H1 (cell line): ENCODE measurements around the gene FRMPD2. TPM values are rescaled to one million over a fixed set of nuclear protein-coding genes. Genes with fewer than 3 reads are reported as not detected.

ENCODE experiments used
- CTCF ChIA-PET: fragments of 300-600 bp; sonication (Branson Sonifier 250); formaldehyde crosslinking; loops from one replicate; lab custom pipeline; 2021; ENCODE audit not compliant: partially characterized antibody; lab: Charles Lee
- POLR2A ChIA-PET: fragments of 300-600 bp; sonication (Branson Sonifier 250); formaldehyde crosslinking; loops from one replicate; lab custom pipeline; 2021; ENCODE audit warnings: inconsistent platforms; ENCODE audit not compliant: partially characterized antibody; lab: Charles Lee
- DNase-seq, 2 experiments: peaks; one replicate each; pipeline versions ENCODE4 v3.0.0 to v3.0.0-alpha.2; 2010 to 2022; ENCODE audit warnings: low spot score in 2 of 2, low read depth in 1 of 2, mixed read lengths in 1 of 2
- FAIRE-seq: peaks from 2 replicates; lab custom pipeline; 2011; peaks lifted over from hg19 to GRCh38; lab: Jason Lieb, UNC
- H2AFZ ChIP-seq: 2 replicates; pipeline ENCODE4 v1.8.1; 2012; ENCODE audit warnings: low read length, inconsistent platforms
- H2AK5ac ChIP-seq: 2 replicates; pipeline ENCODE4 v1.6.1; 2013; ENCODE audit warnings: low read depth, low read length
- H2BK120ac ChIP-seq: replicated peaks from 2 replicates; pipeline ENCODE3; 2013; ENCODE audit warnings: low read depth, low read length, inconsistent platforms
- H2BK12ac ChIP-seq: 2 replicates; pipeline ENCODE4 v1.6.1; 2013; ENCODE audit warnings: low read depth, low read length
- H2BK15ac ChIP-seq: 2 replicates; pipeline ENCODE4 v1.6.1; 2013; ENCODE audit warnings: low read length
- H2BK20ac ChIP-seq: 2 replicates; pipeline ENCODE4 v1.6.1; 2013; ENCODE audit warnings: low read length
- H2BK5ac ChIP-seq: 2 replicates; pipeline ENCODE4 v1.6.1; 2013; ENCODE audit warnings: low read depth, low read length
- H3K14ac ChIP-seq: 2 replicates; pipeline ENCODE4 v1.6.1; 2013; ENCODE audit warnings: inconsistent platforms; ENCODE audit not compliant: insufficient read length
- H3K18ac ChIP-seq: 2 replicates; pipeline ENCODE4 v1.6.1; 2013; ENCODE audit warnings: low read length; ENCODE audit errors: extremely low read depth
- H3K23ac ChIP-seq: 2 replicates; pipeline ENCODE4 v1.6.1; 2013; ENCODE audit warnings: inconsistent platforms; ENCODE audit not compliant: insufficient read length
- H3K23me2 ChIP-seq: 2 replicates; pipeline ENCODE4 v1.6.1; 2013; ENCODE audit warnings: low read depth, low read length
- H3K27ac ChIP-seq: 2 replicates; pipeline ENCODE4 v1.6.1; 2011; ENCODE audit warnings: low read depth, low read length, inconsistent platforms
- H3K27me3 ChIP-seq, 4 experiments: replicated peaks in 1 of 4; 1 replicate in 1 of 4; 2 replicates in 3 of 4; pipeline versions ENCODE4 v1.6.1 to v1.8.1; 2011 to 2013; ENCODE audit warnings: low read length in 3 of 4, mild to moderate bottlenecking in 3 of 4, inconsistent platforms in 2 of 4, mixed read lengths in 2 of 4, moderate library complexity in 1 of 4; ENCODE audit not compliant: control insufficient read depth in 3 of 4, insufficient read depth in 3 of 4; ENCODE audit errors: extremely low read depth in 1 of 4
- H3K36me3 ChIP-seq, 4 experiments: 2 replicates each; pipeline versions ENCODE4 v1.6.1 to v1.8.1; 2011 to 2013; ENCODE audit warnings: mild to moderate bottlenecking in 4 of 4, low read length in 3 of 4, moderate library complexity in 2 of 4, control low read depth in 1 of 4, inconsistent platforms in 1 of 4; ENCODE audit not compliant: insufficient read depth in 4 of 4, control insufficient read depth in 2 of 4
- H3K4ac ChIP-seq: replicated peaks from 2 replicates; pipeline ENCODE3; 2013; ENCODE audit warnings: low read length, low read depth, mixed read lengths, inconsistent platforms; ENCODE audit not compliant: insufficient read length
- H3K4me1 ChIP-seq, 4 experiments: replicated peaks in 1 of 4; 1 replicate in 1 of 4; 2 replicates in 3 of 4; pipeline versions ENCODE4 v1.6.1 to v1.8.1; 2011 to 2013; ENCODE audit warnings: low read length in 3 of 4, inconsistent platforms in 2 of 4, mixed read lengths in 1 of 4; ENCODE audit not compliant: insufficient read depth in 4 of 4, control insufficient read depth in 3 of 4
- H3K4me2 ChIP-seq, 2 experiments: 2 replicates each; pipeline versions ENCODE4 v1.6.1 to v1.8.1; 2011 to 2013; ENCODE audit warnings: low read depth in 2 of 2, low read length in 2 of 2, control low read depth in 1 of 2, inconsistent platforms in 1 of 2, mild to moderate bottlenecking in 1 of 2; ENCODE audit not compliant: insufficient read depth in 1 of 2
- H3K4me3 ChIP-seq, 4 experiments: fragments of 200-600, 300-600 bp in 1 of 4; sonication (generic), shearing (Covaris generic), sonication (Bioruptor Twin) in 1 of 4; 2 replicates each; pipeline versions ENCODE4 v1.5.1 to v1.8.1; 2011 to 2016; ENCODE audit warnings: low read length in 4 of 4, low read depth in 3 of 4, control low read depth in 2 of 4, inconsistent platforms in 2 of 4, mild to moderate bottlenecking in 2 of 4, mixed read lengths in 1 of 4, moderate library complexity in 1 of 4; ENCODE audit not compliant: insufficient read depth in 2 of 4; ENCODE audit errors: extremely low read depth in 1 of 4
- H3K56ac ChIP-seq: replicated peaks from 2 replicates; pipeline ENCODE3; 2013; ENCODE audit warnings: low read depth, mild to moderate bottlenecking, mixed read lengths, low read length, inconsistent platforms; ENCODE audit not compliant: insufficient read length
- H3K79me1 ChIP-seq: 2 replicates; pipeline ENCODE4 v1.6.1; 2013; ENCODE audit warnings: low read depth, low read length, control low read depth
- H3K79me2 ChIP-seq, 2 experiments: 2 replicates each; pipeline versions ENCODE4 v1.6.1 to v1.8.1; 2012 to 2013; ENCODE audit warnings: low read length in 2 of 2, mild to moderate bottlenecking in 2 of 2, inconsistent platforms in 1 of 2; ENCODE audit not compliant: insufficient read depth in 2 of 2, control insufficient read depth in 1 of 2
- H3K9ac ChIP-seq, 4 experiments: replicated peaks in 1 of 4; 1 replicate in 1 of 4; 2 replicates in 3 of 4; pipeline versions ENCODE4 v1.6.1 to v1.8.1; 2011 to 2013; ENCODE audit warnings: low read depth in 3 of 4, low read length in 3 of 4, control low read depth in 2 of 4, mild to moderate bottlenecking in 2 of 4, moderate library complexity in 2 of 4, inconsistent platforms in 1 of 4; ENCODE audit errors: extremely low read depth in 1 of 4
- H3K9me3 ChIP-seq, 2 experiments: 2 replicates each; pipeline versions ENCODE4 v1.6.1 to v1.8.1; 2012 to 2013; ENCODE audit warnings: mild to moderate bottlenecking in 2 of 2, moderate library complexity in 2 of 2, control low read depth in 1 of 2, inconsistent platforms in 1 of 2, low read depth in 1 of 2, low read length in 1 of 2, mixed read lengths in 1 of 2; ENCODE audit not compliant: insufficient read depth in 2 of 2
- H4K20me1 ChIP-seq, 2 experiments: replicated peaks in 1 of 2; 2 replicates each; pipeline versions ENCODE3 to v1.8.1; 2011 to 2013; ENCODE audit warnings: inconsistent platforms in 2 of 2, low read length in 2 of 2, mild to moderate bottlenecking in 1 of 2; ENCODE audit not compliant: insufficient read depth in 2 of 2, control insufficient read depth in 1 of 2
- H4K5ac ChIP-seq: 2 replicates; pipeline ENCODE4 v1.6.1; 2013; ENCODE audit warnings: low read length, low read depth, mixed read lengths, inconsistent platforms; ENCODE audit not compliant: insufficient read length
- H4K8ac ChIP-seq: 2 replicates; pipeline ENCODE4 v1.8.0; 2013; ENCODE audit warnings: mild to moderate bottlenecking, moderate library complexity, low read length, inconsistent platforms; ENCODE audit not compliant: insufficient read depth; ENCODE audit errors: extremely low read depth
- H4K91ac ChIP-seq: replicated peaks from 2 replicates; pipeline ENCODE3; 2013; ENCODE audit warnings: low read length, mixed read lengths, inconsistent platforms; ENCODE audit not compliant: insufficient read length
- ASH2L ChIP-seq: fragments of 200-600, 300-600 bp; sonication (generic); IDR thresholded peaks from one replicate; pipeline ENCODE4 v1.7.1; 2017; ENCODE audit warnings: low read length
- CBX8 ChIP-seq: fragments of 300-800, 300-1000 bp; sonication (generic); IDR thresholded peaks from 2 replicates; pipeline ENCODE4 v1.7.1; 2016; ENCODE audit warnings: low read depth, low read length, borderline replicate concordance
- CREB1 ChIP-seq: IDR thresholded peaks from 2 replicates; pipeline ENCODE4 v1.6.1; 2012; ENCODE audit warnings: inconsistent platforms
- CTCF ChIP-seq, 3 experiments: IDR thresholded peaks; 1 replicate in 2 of 3; 2 replicates in 1 of 3; pipeline versions ENCODE4 v1.5.1 to v1.6.1; 2011; ENCODE audit warnings: low read length in 3 of 3, mild to moderate bottlenecking in 3 of 3, inconsistent platforms in 2 of 3, low read depth in 1 of 3, moderate library complexity in 1 of 3; ENCODE audit not compliant: insufficient read depth in 1 of 3; ENCODE audit errors: control extremely low read depth in 1 of 3
- JUND ChIP-seq: IDR thresholded peaks from 2 replicates; pipeline ENCODE4 v1.6.1; 2011; ENCODE audit warnings: mild to moderate bottlenecking, improper control_type of control experiment, low read length
- RAD21 ChIP-seq, 2 experiments: IDR thresholded peaks in 1 of 2; conservative IDR thresholded peaks in 1 of 2; 2 replicates each; pipeline ENCODE4 v1.6.1; 2011; ENCODE audit warnings: low read depth in 2 of 2, low read length in 2 of 2, improper control_type of control experiment in 1 of 2, inconsistent platforms in 1 of 2, mild to moderate bottlenecking in 1 of 2, moderate library complexity in 1 of 2
- SIN3A ChIP-seq, 2 experiments: IDR thresholded peaks in 1 of 2; conservative IDR thresholded peaks in 1 of 2; 2 replicates each; pipeline ENCODE4 v1.6.1; 2011 to 2012; ENCODE audit warnings: low read length in 2 of 2, improper control_type of control experiment in 1 of 2, low read depth in 1 of 2, mild to moderate bottlenecking in 1 of 2
- SP1 ChIP-seq: IDR thresholded peaks from 2 replicates; pipeline ENCODE4 v1.6.1; 2011; ENCODE audit warnings: low read depth, low read length
- TEAD4 ChIP-seq: IDR thresholded peaks from 2 replicates; pipeline ENCODE4 v1.6.1; 2012; ENCODE audit warnings: low read depth, low read length, inconsistent platforms, mixed read lengths
- WGBS, 2 experiments: shearing (Covaris generic) in 1 of 2; methylation state at CpG; one replicate each; pipeline versions ENCODE4 v1.1.6 to v1.1.7; 2013 to 2015; ENCODE audit warnings: low lambda C conversion rate in 2 of 2, mixed read lengths in 2 of 2, inconsistent platforms in 1 of 2, low coverage in 1 of 2, missing lambda C conversion rate in 1 of 2; ENCODE audit not compliant: insufficient replicate concordance in 2 of 2, insufficient coverage in 1 of 2, insufficient read length in 1 of 2; ENCODE audit errors: extremely low coverage in 1 of 2, missing lambda C conversion rate in 1 of 2; 5-methylcytosine and 5-hydroxymethylcytosine counted together
- polyA plus RNA-seq, 7 experiments: library from polyadenylated mRNA; depleted of rRNA in 3 of 7; stranded (reverse) in 5 of 7; unstranded in 2 of 7; fragments of >200 nt in 5 of 7; fragments of 200-250 nt in 2 of 7; gene quantifications; 1 replicate in 5 of 7; 2 replicates in 1 of 7; 4 replicates in 1 of 7; pipeline versions ENCODE4 v1.2.1 to v1.2.3, GENCODE V29; 2011 to 2013; ENCODE audit warnings: missing spikeins in 2 of 7, mixed read lengths in 2 of 7
- total RNA-seq: library from RNA; stranded (reverse); fragmentation: NEBNext Ultra II Directional; extraction: Animal tissue kit (Norgen Biotek cat#: 25700); gene quantifications from 2 replicates; pipeline ENCODE4 v1.2.1, GENCODE V29; 2021

Gene FRMPD2
- total and polyA plus RNA-seq, 2 of the 8 experiments (the other 6 are each of a cell fraction or from before 2014, with no cell fraction given), result 0.07 to 0.47 TPM

GRCh38 chr10:48289501-48290238, 15.2 kb upstream of the FRMPD2 start:
- Histone ChIP-seq H3K23me2 (no peaks in the 10 kb centered on the region), H3K23ac (no peak overlapping the region), H3K4me3 (no peak overlapping the region), H3K79me1 (no peaks in the 10 kb centered on the region), H2AFZ (0 out of 2 replicates have a peak overlapping the region, but pooled peaks have one; percentile 61), H2BK12ac (no peak overlapping the region), H3K9ac (no peak overlapping the region), H3K27me3 (no peaks in the 10 kb centered on the region), H2BK20ac (no peak overlapping the region), H3K18ac (no peak overlapping the region), H2BK120ac (no peak overlapping the region), H4K5ac (no peak overlapping the region), H2AK5ac (no peak overlapping the region), H4K91ac (no peak overlapping the region), H3K9me3 (no peaks in the 10 kb centered on the region), H2BK5ac (no peak overlapping the region), H4K20me1 (no peaks in the 10 kb centered on the region), H2BK15ac (no peak overlapping the region), H3K4me1 (no peaks in the 10 kb centered on the region), H3K79me2 (no peaks in the 10 kb centered on the region), H4K8ac (no peak overlapping the region), H3K14ac (no peak overlapping the region), H3K56ac (no peak overlapping the region), H3K27ac (no peak overlapping the region), H3K4me2 (no peak overlapping the region), H3K36me3 (no peaks in the 10 kb centered on the region), H3K4ac (no peak overlapping the region)
- 29% methylated on average over 9 of the region's 9 CpGs; no CpG with 5 or more reads in 1 of the 2 experiments for WGBS, 2 experiments
- peak in 1 of 2 experiments; percentile 88 for DNase-seq
- peak; percentile 85 for FAIRE-seq
- CTCF ChIA-PET, result interaction anchor here (0.6 to 4.9 kb wide), 26 partner anchors 10 to 922 kb away, joined by 3 to 27 read pairs (median 4); partner anchors contain the start of gene FRMPD2
- POLR2A ChIA-PET, result no interaction called here
- TF ChIP-seq CREB1 (peak; percentile 65), TEAD4 (no peak), CTCF (IDR thresholded peaks at IDR 0.05; ENCODE audit: control extremely low read depth in 1 of 3, insufficient read depth in 1 of 3, low read depth in 1 of 3, low read length in 3 of 3) (peak; percentile 86 to 90 (median 89)), ASH2L (no peak), SIN3A (conservative IDR thresholded peaks at IDR 0.05 in 1 of 2, IDR thresholded peaks at IDR 0.05 in 1 of 2; ENCODE audit: low read depth in 1 of 2, low read length in 2 of 2) (0 out of 4 replicates have a peak, but pooled peaks of 1 of the 2 experiments have one; percentile 27), CBX8 (no peak), RAD21 (IDR thresholded peaks at IDR 0.05 in 1 of 2, conservative IDR thresholded peaks at IDR 0.05 in 1 of 2; ENCODE audit: low read depth in 2 of 2, low read length in 2 of 2) (peak; percentile 79 to 83), SP1 (no peak), JUND (no peak)
